IMR-90 (cell line): Measurements from ENCODE around the gene RND3. TPM values are rescaled to one million over a fixed set of nuclear protein-coding genes. Genes with fewer than 3 reads are reported as not detected.
A peak's percentile ranks its signal among the peaks of the same experiment; 100 is the strongest.

ENCODE experiments used
- ATAC-seq: fragments of 200-7000 bp; cut with Tn5 transposase; 2 replicates; pipeline ENCODE4 v1.9.1; 2020; ENCODE audit warnings: low read depth, mild to moderate bottlenecking, moderate library complexity
- BruUV-seq: library from RNA; stranded (reverse); fragments of 400-500 nt; replicated peaks from 2 replicates; lab custom pipeline; 2021; lab: Mats Ljungman, UMichigan
- CTCF ChIA-PET: fragments of 300-600 bp; formaldehyde crosslinking; extraction: SDS; loops from one replicate; lab custom pipeline; 2021; ENCODE audit warnings: antibody characterized with exemption; lab: Yijun Ruan, JAX
- POLR2A ChIA-PET: fragments of 300-600 bp; sonication (Branson Sonifier 250); formaldehyde crosslinking; loops from one replicate; lab custom pipeline; 2022; ENCODE audit warnings: antibody characterized with exemption; ENCODE audit not compliant: unreplicated experiment; lab: Charles Lee
- DNase-seq: peaks from one replicate; pipeline ENCODE4 v3.0.0; 2013
- H2AFZ ChIP-seq: replicated peaks from 2 replicates; pipeline ENCODE3; 2013; ENCODE audit warnings: low read length, mild to moderate bottlenecking; ENCODE audit not compliant: poor library complexity
- H2AK5ac ChIP-seq: 2 replicates; pipeline ENCODE4 v1.6.1; 2013; ENCODE audit warnings: low read depth, low read length, inconsistent platforms
- H2AK9ac ChIP-seq: replicated peaks from 2 replicates; pipeline ENCODE3; 2013; ENCODE audit warnings: mild to moderate bottlenecking, low read depth, low read length, moderate library complexity; ENCODE audit not compliant: poor library complexity
- H2BK120ac ChIP-seq: 2 replicates; pipeline ENCODE4 v1.6.1; 2013; ENCODE audit warnings: low read depth, low read length, inconsistent platforms
- H2BK15ac ChIP-seq: 3 replicates; pipeline ENCODE4 v1.6.1; 2013; ENCODE audit warnings: low read depth, low read length, inconsistent platforms
- H2BK20ac ChIP-seq: 2 replicates; pipeline ENCODE4 v1.6.1; 2013; ENCODE audit warnings: low read depth, mild to moderate bottlenecking, inconsistent platforms, low read length, moderate library complexity
- H2BK5ac ChIP-seq: 2 replicates; pipeline ENCODE4 v1.6.1; 2013; ENCODE audit warnings: mild to moderate bottlenecking, low read depth, low read length, inconsistent platforms; ENCODE audit not compliant: poor library complexity, severe bottlenecking
- H3K14ac ChIP-seq: replicated peaks from 2 replicates; pipeline ENCODE4 v1.6.1; 2013; ENCODE audit warnings: low read depth, low read length, inconsistent platforms
- H3K18ac ChIP-seq: 2 replicates; pipeline ENCODE4 v1.6.1; 2013; ENCODE audit warnings: low read depth, low read length, control low read depth
- H3K23ac ChIP-seq: 2 replicates; pipeline ENCODE4 v1.6.1; 2013; ENCODE audit warnings: low read depth, low read length, inconsistent platforms
- H3K27ac ChIP-seq: 2 replicates; pipeline ENCODE4 v1.5.1; 2013; ENCODE audit warnings: mild to moderate bottlenecking, control low read depth, low read length; ENCODE audit not compliant: insufficient read depth
- H3K27me3 ChIP-seq: 2 replicates; pipeline ENCODE4 v1.6.1; 2013; ENCODE audit warnings: low read length; ENCODE audit not compliant: control insufficient read depth, insufficient read depth
- H3K36me3 ChIP-seq: 2 replicates; pipeline ENCODE4 v1.6.1; 2013; ENCODE audit warnings: low read length, mixed read lengths; ENCODE audit not compliant: control insufficient read depth, insufficient read depth
- H3K4ac ChIP-seq: 2 replicates; pipeline ENCODE4 v1.6.1; 2013; ENCODE audit warnings: low read depth, low read length, inconsistent platforms
- H3K4me1 ChIP-seq: 2 replicates; pipeline ENCODE4 v1.6.1; 2013; ENCODE audit warnings: low read length, mixed read lengths; ENCODE audit not compliant: control insufficient read depth, insufficient read depth
- H3K4me2 ChIP-seq: 2 replicates; pipeline ENCODE4 v1.6.1; 2013; ENCODE audit warnings: low read depth, mild to moderate bottlenecking, control low read depth, low read length, moderate library complexity
- H3K4me3 ChIP-seq: 2 replicates; pipeline ENCODE4 v1.5.1; 2013; ENCODE audit warnings: low read depth, mild to moderate bottlenecking, control low read depth, low read length, moderate library complexity; ENCODE audit not compliant: insufficient read depth
- H3K56ac ChIP-seq: 2 replicates; pipeline ENCODE4 v1.6.1; 2013; ENCODE audit warnings: low read length, inconsistent platforms; ENCODE audit not compliant: insufficient read depth; ENCODE audit errors: extremely low read depth
- H3K79me1 ChIP-seq, 2 experiments: 2 replicates each; pipeline ENCODE4 v1.6.1; 2013; ENCODE audit warnings: low read length in 2 of 2, inconsistent platforms in 1 of 2, low read depth in 1 of 2
- H3K9ac ChIP-seq: 2 replicates; pipeline ENCODE4 v1.6.1; 2013; ENCODE audit warnings: low read depth, low read length, control low read depth
- H3K9me1 ChIP-seq: 2 replicates; pipeline ENCODE4 v1.6.1; 2013; ENCODE audit warnings: low read length, inconsistent platforms; ENCODE audit not compliant: insufficient read depth
- H3K9me3 ChIP-seq: 2 replicates; pipeline ENCODE4 v1.6.1; 2013; ENCODE audit warnings: low read length; ENCODE audit not compliant: control insufficient read depth, insufficient read depth
- H4K20me1 ChIP-seq: 2 replicates; pipeline ENCODE4 v1.6.1; 2013; ENCODE audit warnings: low read length, inconsistent platforms; ENCODE audit not compliant: insufficient read depth
- H4K5ac ChIP-seq: 2 replicates; pipeline ENCODE4 v1.6.1; 2013; ENCODE audit warnings: mild to moderate bottlenecking, low read depth, low read length, control low read depth
- H4K8ac ChIP-seq, 2 experiments: 2 replicates each; pipeline ENCODE4 v1.6.1; 2013; ENCODE audit warnings: low read depth in 2 of 2, low read length in 2 of 2, control low read depth in 1 of 2, inconsistent platforms in 1 of 2
- H4K91ac ChIP-seq: 2 replicates; pipeline ENCODE4 v1.6.1; 2013; ENCODE audit warnings: low read depth, low read length, inconsistent platforms; ENCODE audit not compliant: insufficient read depth
- RFX5 ChIP-seq: IDR thresholded peaks from 2 replicates; pipeline ENCODE4 v1.8.0; 2012; ENCODE audit warnings: low read depth, mild to moderate bottlenecking, low read length, moderate library complexity
- whole genome bisulfite sequencing, 2 experiments: methylation state at CpG; one replicate each; pipeline versions ENCODE4 v1.1.5 to v1.1.7; 2013; ENCODE audit warnings: missing lambda C conversion rate in 2 of 2; ENCODE audit not compliant: insufficient read length in 1 of 2; ENCODE audit errors: extremely low coverage in 2 of 2; 5-methylcytosine and 5-hydroxymethylcytosine counted together
- dilution Hi-C: fragments of 300-500 bp; cut with HindIII; formaldehyde crosslinking; loops from one replicate; pipeline ENCODE4 v1.14.3; 2018; ENCODE audit warnings: low sequenced_read_pairs; ENCODE audit not compliant: unreplicated experiment
- in situ Hi-C: fragments of 300-500 bp; cut with MboI; formaldehyde crosslinking; loops from 3 replicates; pipeline ENCODE4 v1.14.3; 2019; ENCODE audit warnings: low sequenced_read_pairs, inconsistent platforms, mixed read lengths
- intact Hi-C: fragments of 100-400 bp; cut with micrococcal nuclease; formaldehyde crosslinking; loops from 2 replicates; pipeline ENCODE4 v1.10.0; 2022
- polyA plus RNA-seq, 3 experiments: library from polyadenylated mRNA; depleted of rRNA; stranded (reverse); fragments of >200 nt; gene quantifications; 2 replicates each; pipeline ENCODE4 v1.2.3, GENCODE V29; 2012; ENCODE audit warnings: low replicate concordance in 1 of 3
- total RNA-seq: library from RNA; depleted of rRNA; stranded (reverse); fragments of >200 nt; gene quantifications from 2 replicates; pipeline ENCODE4 v1.2.3, GENCODE V29; 2012

Gene RND3
- total and polyA plus RNA-seq, 2 of the 4 experiments (the other 2 are of a cell fraction), result 111 to 449 TPM

DNA sequence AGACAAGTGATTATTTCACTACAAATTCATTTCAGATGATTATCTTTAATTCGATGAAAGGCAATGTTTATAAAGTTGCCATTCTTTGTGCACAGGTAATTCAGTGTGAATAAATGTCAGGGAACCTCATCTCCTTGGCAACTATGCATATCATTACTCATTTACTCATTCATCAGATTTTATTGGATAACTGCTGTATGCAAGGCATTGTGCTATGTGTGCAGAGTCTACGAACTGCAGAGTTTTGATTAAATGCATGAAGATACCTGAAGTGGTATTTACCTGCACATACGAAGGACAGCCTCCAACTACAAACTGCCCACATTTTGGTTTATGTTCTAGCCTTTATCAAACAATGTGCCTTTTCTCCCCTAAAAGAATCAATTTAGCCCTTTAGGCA, 3.5 kb downstream of the RND3 start:
- Histone ChIP-seq H4K5ac (peak overlapping the region; percentile 86; the same call in 1 of the 2 replicates), H2AFZ (no peak overlapping the region), H3K18ac (peak overlapping the region; percentile 71; the same call in 1 of the 2 replicates), H3K4me3 (peak overlapping the region; percentile 92), H2BK120ac (no peak overlapping the region), H3K9me1 (peaks cover 4% of the 10 kb centered on the region; the same call in 1 of the 2 replicates), H2AK9ac (no peak overlapping the region), H3K27ac (peak overlapping the region; percentile 100; the same call in 1 of the 2 replicates), H4K91ac (no peak overlapping the region; the same call in 1 of the 2 replicates), H4K8ac (peak overlapping the region in 1 of 2 experiments; percentile 32; a peak in 1 of 4 replicates), H3K4me2 (peak overlapping the region; percentile 97), H3K9ac (peak overlapping the region; percentile 100), H3K14ac (peak overlapping the region; percentile 100; the same call in 1 of the 2 replicates), H2AK5ac (no peak overlapping the region), H3K56ac (peak overlapping the region; percentile 99; the same call in 1 of the 2 replicates), H2BK20ac (no peak overlapping the region), H3K4ac (peak overlapping the region; percentile 98; the same call in 1 of the 2 replicates), H2BK15ac (no peak overlapping the region), H4K20me1 (peaks cover 83% of the 10 kb centered on the region), H3K23ac (peak overlapping the region; percentile 96), H3K9me3 (no peaks in the 10 kb centered on the region), H3K27me3 (no peaks in the 10 kb centered on the region), H3K4me1 (peaks cover 3% of the 10 kb centered on the region; the same call in 1 of the 2 replicates), H3K79me1 (peaks cover 10 to 13% of the 10 kb centered on the region in 2 experiments; a peak in 3 of 4 replicates), H3K36me3 (peaks cover 49% of the 10 kb centered on the region), H2BK5ac (peak overlapping the region; percentile 98)
- POLR2A ChIA-PET, result interaction anchor here (0.6 to 2.3 kb wide), 13 partner anchors 10 to 755 kb away, joined by 3 to 13 read pairs (median 6); no protein-coding TSS in a partner anchor
- DNase-seq (no peak), ATAC-seq (no peak)
- in situ Hi-C loops, result loop anchor here (10.0 kb wide), 1 partner anchor 571 kb away; no protein-coding TSS in a partner anchor
- CTCF ChIA-PET, result no interaction called here
- dilution Hi-C loops, result no loop called here
- intact Hi-C loops, result loop anchor here (1.0 to 5.0 kb wide), 2 partner anchors 428 to 753 kb away; no protein-coding TSS in a partner anchor
- no peak for TF ChIP-seq RFX5
- BruUV-seq, result no TSS peak
- WGBS, 2 experiments, result no CpG with 5 or more reads among the region's 3 CpGs
